Measurements from ENCODE around the gene EIF3I.

GRCh38 chr1:32239790-32240139, 17.6 kb downstream of the EIF3I start:
- TF ChIP-seq CTCF (conservative IDR thresholded peaks at IDR 0.05), result no peak
- TF ChIP-seq ZFX (IDR thresholded peaks at IDR 0.05), result no peak

Data from C4-2B (cell line).